ENCODE measurements around the gene AGO1. TPM values are rescaled to one million over a fixed set of nuclear protein-coding genes. Genes with fewer than 3 reads are reported as not detected.

AGO1 gene
- total and polyA plus RNA-seq, 2 of the 8 experiments (the other 6 are each of a cell fraction or from before 2014, with no cell fraction given), result 15.1 to 73.7 TPM

- peaks cover 0 to 4% (median 0%) of the 10 kb centered on the region in 4 experiments; a peak in 2 of 7 replicates for H3K4me1 ChIP-seq (replicated peaks in 1 of 4; ENCODE audit: control insufficient read depth in 3 of 4, insufficient read depth in 4 of 4, low read length in 3 of 4)
- H2BK120ac ChIP-seq (replicated peaks; ENCODE audit: low read depth, low read length), result no peak overlapping the region
- no peak overlapping the region for H2AFZ ChIP-seq (ENCODE audit: low read length)
- H2BK20ac ChIP-seq (ENCODE audit: low read length), result no peak overlapping the region
- H3K9me3 ChIP-seq (ENCODE audit: insufficient read depth in 2 of 2, low read depth in 1 of 2, low read length in 1 of 2), result no peaks in the 10 kb centered on the region
- H3K4ac ChIP-seq (replicated peaks; ENCODE audit: insufficient read length, low read depth, low read length), result no peak overlapping the region
- H3K27me3 ChIP-seq (replicated peaks in 1 of 4; ENCODE audit: control insufficient read depth in 3 of 4, extremely low read depth in 1 of 4, insufficient read depth in 3 of 4, low read length in 3 of 4), result no peaks in the 10 kb centered on the region
- H3K9ac ChIP-seq (replicated peaks in 1 of 4; ENCODE audit: extremely low read depth in 1 of 4, low read depth in 3 of 4, low read length in 3 of 4), result no peak overlapping the region
- H4K20me1 ChIP-seq (replicated peaks in 1 of 2; ENCODE audit: control insufficient read depth in 1 of 2, insufficient read depth in 2 of 2, low read length in 2 of 2), result peaks cover 0 to 1% of the 10 kb centered on the region in 2 experiments
- H2BK15ac ChIP-seq (ENCODE audit: low read length), result no peak overlapping the region
- H2AK5ac ChIP-seq (ENCODE audit: low read depth, low read length), result no peak overlapping the region
- H4K91ac ChIP-seq (replicated peaks; ENCODE audit: insufficient read length, low read length), result no peak overlapping the region
- CTCF ChIA-PET (ENCODE audit: partially characterized antibody), result no interaction called here
- H2BK12ac ChIP-seq (ENCODE audit: low read depth, low read length), result no peak overlapping the region
- peaks cover 3 to 89% of the 10 kb centered on the region in 2 experiments for H3K79me2 ChIP-seq (ENCODE audit: control insufficient read depth in 1 of 2, insufficient read depth in 2 of 2, low read length in 2 of 2)
- no peaks in the 10 kb centered on the region for H3K36me3 ChIP-seq (ENCODE audit: control insufficient read depth in 2 of 4, insufficient read depth in 4 of 4, low read length in 3 of 4)
- no peak for FAIRE-seq
- TF ChIP-seq TBP (IDR thresholded peaks at IDR 0.05; ENCODE audit: low read depth, low read length), result no peak
- no peak for TF ChIP-seq POU5F1 (IDR thresholded peaks at IDR 0.05; ENCODE audit: low read depth, low read length)
- TF ChIP-seq KDM4A (IDR thresholded peaks at IDR 0.05; ENCODE audit: low read depth, low read length, severe bottlenecking), result no peak
- DNase-seq (ENCODE audit: low read depth in 1 of 2, low spot score in 2 of 2), result no peak
- no peak overlapping the region for H3K4me2 ChIP-seq (ENCODE audit: insufficient read depth in 1 of 2, low read depth in 2 of 2, low read length in 2 of 2)
- H3K23me2 ChIP-seq (ENCODE audit: low read depth, low read length), result no peaks in the 10 kb centered on the region
- POLR2A ChIA-PET (ENCODE audit: partially characterized antibody), result no interaction called here
- no peak overlapping the region for H2BK5ac ChIP-seq (ENCODE audit: low read depth, low read length)
- no peak overlapping the region for H3K14ac ChIP-seq (ENCODE audit: insufficient read length)
- peaks cover under 1% of the 10 kb centered on the region; the same call in 1 of the 2 replicates for H3K79me1 ChIP-seq (ENCODE audit: low read depth, low read length)
- WGBS, 2 experiments (ENCODE audit: extremely low coverage in 1 of 2, insufficient coverage in 1 of 2, insufficient read length in 1 of 2, insufficient replicate concordance in 2 of 2, low coverage in 1 of 2, low lambda C conversion rate in 2 of 2, missing lambda C conversion rate in 1 of 2), result 69% methylated on average over 2 of the region's 2 CpGs; no CpG with 5 or more reads in 1 of the 2 experiments
- H3K56ac ChIP-seq (replicated peaks; ENCODE audit: insufficient read length, low read depth, low read length), result no peak overlapping the region
- H4K8ac ChIP-seq (ENCODE audit: extremely low read depth, insufficient read depth, low read length), result no peak overlapping the region
- peak overlapping the region in 1 of 4 experiments; percentile 25; a peak in 1 of 8 replicates for H3K4me3 ChIP-seq (ENCODE audit: extremely low read depth in 1 of 4, insufficient read depth in 2 of 4, low read depth in 3 of 4, low read length in 4 of 4)
- H3K18ac ChIP-seq (ENCODE audit: extremely low read depth, low read length), result no peak overlapping the region
- H4K5ac ChIP-seq (ENCODE audit: insufficient read length, low read depth, low read length), result no peak overlapping the region
- no peak overlapping the region for H3K27ac ChIP-seq (ENCODE audit: low read depth, low read length)
- no peak overlapping the region for H3K23ac ChIP-seq (ENCODE audit: insufficient read length)
These were observed 52.7 kb downstream of the AGO1 start for GRCh38 chr1:35935442-35936388.
